Retina (tissue), 1 donor: ENCODE measurements around the gene APOL1.
A peak's percentile ranks its signal among the peaks of the same experiment; 100 is the strongest.
"Not testable (repeated sequence)": the region's sequence is repeated elsewhere in the genome, so short reads cannot be mapped to it uniquely, and the experiment has no call there.

ENCODE experiments used
- DNase-seq: peaks from one replicate; pipeline ENCODE4 v3.0.0-alpha.2; 2016

Gene APOL1

DNA sequence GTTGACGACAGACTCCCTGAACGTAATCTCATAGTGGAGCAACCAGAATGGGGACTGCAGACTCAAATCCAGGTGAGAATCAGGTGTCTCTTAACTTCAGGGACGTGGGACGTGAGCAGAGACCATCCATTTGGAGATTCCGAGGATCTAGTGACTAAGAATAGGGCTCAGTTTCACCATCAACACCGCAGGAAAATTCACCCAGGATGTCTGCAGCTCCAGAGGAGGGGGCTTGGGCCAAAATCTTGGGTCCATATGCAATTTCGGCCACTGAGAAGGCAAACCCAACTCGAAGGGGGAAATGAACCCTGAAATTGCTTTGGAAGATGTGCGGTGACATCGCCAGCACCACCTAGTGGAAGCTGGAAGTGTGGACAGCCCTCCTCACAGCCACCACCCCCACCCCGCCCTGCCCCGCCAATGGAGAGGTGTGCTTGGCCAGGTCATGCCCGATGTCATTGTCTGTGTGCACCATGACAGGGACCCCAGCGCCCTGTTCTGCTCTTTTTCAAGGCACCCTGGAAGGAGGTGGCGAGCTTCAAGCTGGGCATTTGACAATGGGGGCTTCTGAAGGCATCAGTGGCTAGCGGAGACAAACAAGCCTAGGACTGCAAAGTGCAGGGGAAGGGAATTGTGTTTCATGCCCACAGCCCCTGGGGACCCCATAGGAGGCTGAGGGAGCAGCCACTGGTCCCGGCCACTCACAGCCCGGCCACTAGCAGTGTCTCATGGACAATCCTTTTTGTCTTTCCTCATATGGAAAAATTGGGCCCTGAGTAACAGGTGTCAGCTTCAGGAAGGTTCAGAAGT lies 24.8 kb downstream of the APOL1 start:
- DNase-seq, result peak; percentile 72

DNA sequence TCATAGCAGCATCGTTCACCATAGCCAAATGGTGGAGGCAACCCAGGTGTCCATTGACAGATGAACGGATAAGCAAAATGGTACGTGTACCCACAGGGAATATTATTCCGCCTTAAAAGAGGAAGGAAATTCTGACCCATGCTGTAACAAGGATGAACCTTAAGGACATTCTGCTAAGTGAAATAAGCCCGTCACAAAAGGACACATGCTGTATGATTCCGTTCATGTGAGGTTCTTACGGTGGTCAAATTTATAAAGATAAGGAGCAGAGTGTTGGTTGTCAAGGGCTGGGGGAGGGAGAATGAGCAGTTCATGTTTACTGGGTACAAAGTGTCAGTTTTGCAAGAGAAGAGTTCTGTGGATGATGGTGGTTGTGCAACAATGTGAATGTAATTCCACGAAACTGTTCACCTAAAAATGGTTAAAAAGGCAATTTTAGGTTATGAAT lies 26.3 kb downstream of the APOL1 start:
- DNase-seq, result no peak

DNA sequence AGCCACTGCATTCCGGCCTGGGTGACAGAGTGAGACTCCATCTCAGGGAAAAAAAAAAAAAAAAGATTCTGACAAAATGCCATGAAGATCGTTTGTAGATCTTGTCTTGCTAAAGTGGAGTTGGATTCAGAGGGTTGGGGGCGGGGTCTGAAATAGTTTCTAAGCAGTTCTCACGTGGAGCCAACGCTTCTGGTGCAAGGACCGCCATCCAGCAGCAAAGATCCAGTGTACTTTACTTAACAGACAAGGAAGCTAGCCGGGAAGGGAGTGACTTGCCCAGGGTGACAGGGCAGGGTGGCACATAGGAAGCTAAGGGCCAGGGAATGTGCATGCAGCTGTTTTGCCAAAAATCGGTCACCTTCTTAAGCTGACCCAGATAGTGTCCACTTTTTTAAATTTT lies 27.4 kb downstream of the APOL1 start:
- DNase-seq, result no peak

DNA sequence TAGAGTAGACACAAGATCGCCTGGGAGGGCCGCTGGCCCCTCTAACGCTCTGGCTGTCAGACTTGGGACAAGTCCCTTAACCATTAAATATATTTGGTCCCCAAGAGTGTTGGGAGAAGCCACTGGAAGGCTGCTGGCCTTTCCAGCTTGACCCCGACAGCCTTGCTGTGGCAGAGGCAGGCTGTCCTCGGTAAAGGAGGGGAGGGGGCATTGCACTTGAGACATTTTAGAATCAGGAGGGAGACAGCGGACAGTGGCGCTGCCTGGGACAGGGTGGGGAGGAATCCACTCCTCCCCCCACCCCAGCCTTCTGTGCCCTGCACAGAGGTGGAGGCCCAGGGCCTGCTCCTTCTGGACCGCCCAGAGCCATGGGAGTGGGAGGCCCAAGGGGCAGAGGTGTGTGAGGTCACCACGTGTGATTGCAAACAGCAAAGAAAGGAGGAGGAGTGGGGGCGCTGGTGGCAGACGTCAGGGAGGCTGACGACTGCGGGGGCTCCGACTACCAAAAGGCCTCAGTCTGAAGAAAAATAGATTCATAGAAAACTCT lies 28.9 kb downstream of the APOL1 start:
- DNase-seq, result no peak

DNA sequence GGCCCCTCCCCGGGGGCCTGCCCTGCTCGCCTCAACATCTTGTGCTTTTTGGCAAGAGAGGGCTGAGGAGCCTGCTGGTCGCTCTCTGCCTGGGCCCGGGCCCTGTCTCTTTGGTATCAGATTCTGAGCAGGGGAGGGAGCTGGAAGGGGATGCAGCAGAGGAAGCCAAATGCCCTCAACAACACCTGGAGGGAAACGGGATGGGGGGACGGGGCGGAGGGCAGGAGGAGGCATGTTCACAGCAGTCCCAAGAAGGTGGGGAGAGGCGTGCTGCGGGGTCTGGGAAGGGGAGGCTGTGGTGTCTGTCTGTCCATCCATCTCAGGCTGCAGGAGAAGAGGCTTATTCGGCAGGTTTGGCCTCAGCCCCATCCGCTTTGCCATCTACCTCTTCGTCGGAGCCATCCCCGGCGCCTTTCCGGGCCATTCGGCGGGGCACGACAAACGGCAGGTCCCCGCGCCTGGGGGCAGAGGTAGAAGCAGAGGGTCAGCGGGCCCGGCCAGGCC lies 29.4 kb downstream of the APOL1 start:
- DNase-seq, result no peak

DNA sequence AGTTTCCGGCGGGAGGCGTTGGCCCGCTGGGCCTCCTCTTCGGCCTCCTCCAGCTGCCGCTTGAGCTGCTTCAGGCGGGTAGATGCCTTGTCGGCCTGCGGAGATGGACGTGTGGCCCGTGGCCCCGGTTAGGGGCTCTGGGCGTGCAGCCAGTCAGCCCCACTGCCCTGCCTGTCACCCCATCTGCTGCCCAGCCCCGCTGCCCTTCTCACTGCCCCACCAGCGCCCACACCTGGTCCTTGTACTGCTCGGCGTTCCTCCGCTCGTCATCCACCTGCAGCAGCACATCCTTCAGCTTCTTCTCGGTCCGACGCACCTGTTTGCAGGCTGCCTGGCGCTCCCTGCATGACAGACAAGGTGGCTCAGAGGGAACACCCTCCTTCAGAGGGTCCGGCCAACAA lies 31.2 kb downstream of the APOL1 start:
- DNase-seq, result no peak

DNA sequence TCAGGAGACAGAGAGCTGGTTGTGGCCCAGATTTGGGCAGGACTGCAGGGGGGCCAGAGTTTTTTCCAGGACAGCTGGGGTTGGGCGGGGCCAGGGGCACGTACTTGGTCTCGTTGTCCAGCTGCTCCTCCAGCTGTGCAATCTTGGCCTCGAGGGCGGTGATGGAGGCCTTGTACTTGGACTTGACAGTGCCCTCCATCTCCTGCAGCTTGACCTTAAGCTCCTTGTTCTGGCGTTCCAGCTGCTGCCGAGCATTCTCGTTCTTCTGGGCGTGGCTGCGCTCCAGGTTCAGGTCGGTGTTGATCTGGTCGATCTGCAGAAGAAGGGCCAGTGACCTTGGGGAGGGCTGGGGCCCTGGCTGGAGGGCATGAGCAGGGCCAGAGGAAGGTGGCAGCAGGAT lies 32.1 kb downstream of the APOL1 start:
- DNase-seq, result no peak

DNA sequence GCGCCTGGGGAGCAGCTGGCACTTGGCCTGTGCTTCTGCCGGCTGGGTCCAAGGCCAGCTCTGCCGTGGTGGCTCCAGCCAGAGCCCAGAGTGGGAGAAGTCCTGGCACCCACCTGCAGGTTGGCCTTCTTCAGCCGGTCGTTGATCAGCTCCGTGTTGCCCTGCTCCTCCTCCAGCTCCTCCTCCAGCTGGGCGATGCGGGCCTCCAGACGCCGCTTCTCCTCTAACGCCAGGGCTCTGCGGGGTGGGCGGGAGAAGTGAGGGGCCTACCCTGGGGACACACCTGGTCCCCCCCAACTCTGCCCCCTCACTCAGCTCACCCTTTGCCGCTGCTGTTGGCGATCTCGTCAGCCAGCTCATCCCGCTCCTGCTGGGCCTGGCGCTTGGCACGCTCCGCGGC lies 32.6 kb downstream of the APOL1 start:
- no peak for DNase-seq

DNA sequence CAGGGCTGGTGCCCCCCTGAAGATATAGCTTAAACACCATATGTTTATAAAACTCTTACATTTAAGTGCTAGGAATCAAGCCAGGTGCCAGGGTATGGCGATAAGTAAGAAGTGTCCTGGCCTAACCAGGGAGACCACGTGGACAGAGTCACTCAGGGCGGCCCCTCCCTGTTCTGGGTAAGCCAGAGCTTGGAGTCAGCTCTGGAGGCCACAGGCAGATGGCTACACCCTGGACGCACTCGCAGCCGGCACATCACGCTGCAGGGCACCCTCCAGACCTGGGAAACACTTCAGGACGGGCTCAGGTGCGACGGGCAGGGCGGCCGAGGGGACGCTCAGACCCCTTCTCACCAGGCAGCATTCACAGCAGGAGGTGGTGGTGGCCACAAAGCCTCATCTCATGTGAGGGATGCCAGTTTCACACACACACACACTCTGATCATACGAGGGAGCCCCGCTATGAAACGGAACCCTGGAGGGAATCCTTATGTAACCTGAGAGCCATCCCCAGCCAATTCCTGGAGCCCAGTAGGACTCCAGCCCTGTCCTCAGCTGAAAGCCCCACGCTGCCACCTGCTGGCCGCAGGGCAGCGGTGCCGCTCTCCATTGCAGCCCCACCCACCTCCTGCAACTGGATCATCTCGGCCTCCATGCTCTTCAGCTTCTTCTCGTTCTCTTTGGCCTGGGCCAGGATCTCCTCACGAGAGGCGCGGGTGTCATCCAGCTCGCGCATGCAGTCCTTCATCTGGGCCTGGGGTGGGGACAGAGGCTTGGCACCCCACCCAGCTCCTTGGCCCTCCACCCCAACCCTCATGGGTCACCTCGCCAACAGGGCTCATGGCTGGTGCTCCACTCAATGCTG lies 33.4 kb downstream of the APOL1 start:
- DNase-seq, result peak; percentile 85

DNA sequence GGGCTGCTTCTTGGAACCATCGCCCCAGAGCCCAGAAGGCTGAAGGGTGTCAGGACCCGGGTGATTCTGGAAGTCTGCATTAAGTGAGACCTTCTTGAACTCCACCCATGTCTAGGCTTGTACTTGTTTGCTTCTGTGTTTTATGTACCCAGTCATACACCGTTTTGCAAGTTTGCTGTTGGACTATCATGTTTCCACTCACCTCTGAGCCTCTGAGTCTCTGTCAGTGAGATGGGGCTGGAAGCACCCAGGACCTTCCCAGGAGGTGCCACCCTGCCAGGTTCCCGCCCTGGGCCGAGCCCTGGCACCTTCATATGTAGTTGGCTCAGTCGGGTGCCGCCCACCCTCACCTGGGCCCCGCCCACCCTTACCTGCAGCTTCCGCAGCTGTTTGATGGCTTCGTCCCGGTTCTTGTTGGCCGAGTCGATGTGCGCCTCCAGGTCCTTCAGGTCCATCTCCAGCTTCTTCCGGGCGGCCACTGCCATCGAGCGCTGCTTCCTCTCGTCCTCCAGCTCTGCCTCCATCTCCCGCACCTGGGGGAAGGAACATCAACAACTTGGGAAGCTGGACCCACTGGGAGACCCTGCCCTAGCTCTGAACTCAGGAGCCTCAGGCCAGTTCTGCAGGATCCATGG lies 35.1 kb downstream of the APOL1 start:
- DNase-seq, result no peak

DNA sequence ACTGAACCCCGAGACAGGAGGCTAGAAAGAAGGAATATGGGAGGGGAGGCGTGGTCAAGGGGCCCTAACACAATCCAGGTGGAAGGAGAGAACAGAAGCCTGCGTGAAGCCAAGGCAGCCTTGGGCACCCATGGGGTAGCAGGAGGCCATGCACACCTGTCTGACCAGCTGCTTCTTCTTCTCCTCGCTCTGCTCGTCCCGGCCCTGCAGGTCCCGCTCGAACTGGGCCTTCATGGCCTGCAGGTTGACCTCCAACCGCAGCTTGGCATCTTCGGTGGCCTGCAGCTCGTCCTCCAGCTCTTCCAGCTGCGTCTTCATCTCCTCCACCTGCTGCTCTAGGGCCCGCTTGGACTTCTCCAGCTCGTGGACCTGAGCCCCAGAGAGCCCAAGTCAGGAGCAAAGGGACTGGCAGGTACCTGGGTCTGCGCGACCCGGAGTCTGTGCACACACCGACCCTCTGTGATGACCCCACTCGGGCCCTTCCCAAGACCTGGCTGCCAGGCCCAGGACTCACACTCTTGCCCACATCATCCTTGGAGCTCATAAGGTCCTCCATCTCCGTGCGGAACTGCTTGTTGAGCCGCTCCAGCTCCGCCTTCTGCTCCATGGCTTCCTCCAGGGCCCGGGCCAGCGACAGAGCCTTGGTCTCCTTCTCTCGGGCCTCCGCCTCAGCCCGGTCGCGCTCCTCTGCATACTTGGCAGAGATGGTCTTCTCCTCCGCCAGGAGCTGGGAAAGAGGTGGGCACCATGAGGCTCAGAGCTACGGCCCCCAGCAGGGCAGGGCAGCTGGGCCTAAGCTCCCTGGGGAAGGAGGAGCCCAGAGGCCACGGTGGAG lies 35.9 kb downstream of the APOL1 start:
- DNase-seq, result no peak

DNA sequence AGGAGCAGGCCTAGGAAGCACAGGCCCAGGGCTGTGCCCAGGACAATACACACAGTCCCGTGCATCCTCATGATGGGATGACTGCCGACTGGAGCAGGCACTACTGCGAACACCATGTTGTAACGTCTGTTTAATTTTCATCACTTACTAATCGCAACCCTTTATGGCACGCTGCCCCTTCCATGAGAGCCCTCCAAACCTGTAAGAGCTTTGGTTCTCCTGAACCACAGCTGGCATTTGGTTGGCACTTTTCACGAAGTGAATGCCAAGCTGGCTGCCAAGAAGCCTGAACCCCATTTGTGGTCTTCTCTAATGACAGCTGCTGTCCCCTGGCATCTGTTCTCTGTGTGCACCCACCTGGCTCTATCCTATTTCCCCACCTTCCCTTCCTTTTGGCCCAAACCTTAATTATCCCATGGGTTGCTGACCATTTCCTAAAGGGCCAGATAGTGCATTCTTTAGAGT lies 36.5 kb downstream of the APOL1 start:
- no peak for DNase-seq

DNA sequence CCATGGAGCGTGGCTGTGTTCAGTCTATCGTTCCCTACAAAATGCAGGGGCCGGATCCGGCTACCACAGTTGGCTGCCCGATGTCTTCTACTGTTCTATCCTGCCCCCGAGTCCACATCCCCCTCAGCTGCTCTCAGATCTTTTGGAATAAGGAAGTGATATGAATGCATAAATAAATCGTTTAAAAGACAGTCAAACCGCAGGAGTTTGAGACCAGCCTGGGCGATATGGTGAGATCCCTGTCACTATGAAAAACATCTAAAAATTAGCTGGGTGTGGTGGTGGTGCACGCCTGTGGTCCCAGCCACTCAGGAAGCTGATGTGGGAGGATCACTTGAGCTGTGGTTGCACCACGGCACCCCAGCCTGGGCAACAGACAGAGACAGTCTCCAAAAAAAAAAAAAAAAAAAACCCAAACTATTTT lies 37.0 kb downstream of the APOL1 start:
- DNase-seq, result not testable (repeated sequence)

DNA sequence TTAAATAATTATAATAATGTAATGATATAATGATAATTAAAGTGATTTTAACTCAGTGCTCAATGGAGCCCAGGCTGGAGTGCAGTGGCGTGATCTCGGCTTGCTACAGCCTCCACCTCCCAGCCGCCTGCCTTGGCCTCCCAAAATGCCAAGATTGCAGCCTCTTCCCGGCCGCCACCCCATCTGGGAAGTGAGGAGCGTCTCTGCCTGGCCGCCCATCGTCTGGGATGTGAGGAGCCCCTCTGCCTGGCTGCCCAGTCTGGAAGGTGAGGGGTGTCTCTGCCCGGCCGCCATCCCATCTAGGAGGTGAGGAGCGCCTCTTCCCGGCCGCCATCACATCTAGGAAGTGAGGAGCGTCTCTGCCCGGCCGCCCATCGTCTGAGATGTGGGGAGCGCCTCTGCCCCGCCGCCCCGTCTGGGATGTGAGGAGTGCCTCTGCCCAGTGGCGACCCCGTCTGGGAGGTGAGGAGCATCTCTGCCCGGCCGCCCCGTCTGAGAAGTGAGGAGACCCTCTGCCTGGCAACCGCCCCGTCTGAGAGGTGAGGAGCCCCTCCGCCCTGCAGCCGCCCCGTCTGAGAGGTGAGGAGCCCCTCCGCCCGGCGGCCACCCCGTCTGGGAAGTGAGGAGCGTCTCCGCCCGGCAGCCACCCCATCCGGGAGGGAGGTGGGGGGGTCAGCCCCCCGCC lies 37.6 kb downstream of the APOL1 start:
- not testable (repeated sequence) for DNase-seq

DNA sequence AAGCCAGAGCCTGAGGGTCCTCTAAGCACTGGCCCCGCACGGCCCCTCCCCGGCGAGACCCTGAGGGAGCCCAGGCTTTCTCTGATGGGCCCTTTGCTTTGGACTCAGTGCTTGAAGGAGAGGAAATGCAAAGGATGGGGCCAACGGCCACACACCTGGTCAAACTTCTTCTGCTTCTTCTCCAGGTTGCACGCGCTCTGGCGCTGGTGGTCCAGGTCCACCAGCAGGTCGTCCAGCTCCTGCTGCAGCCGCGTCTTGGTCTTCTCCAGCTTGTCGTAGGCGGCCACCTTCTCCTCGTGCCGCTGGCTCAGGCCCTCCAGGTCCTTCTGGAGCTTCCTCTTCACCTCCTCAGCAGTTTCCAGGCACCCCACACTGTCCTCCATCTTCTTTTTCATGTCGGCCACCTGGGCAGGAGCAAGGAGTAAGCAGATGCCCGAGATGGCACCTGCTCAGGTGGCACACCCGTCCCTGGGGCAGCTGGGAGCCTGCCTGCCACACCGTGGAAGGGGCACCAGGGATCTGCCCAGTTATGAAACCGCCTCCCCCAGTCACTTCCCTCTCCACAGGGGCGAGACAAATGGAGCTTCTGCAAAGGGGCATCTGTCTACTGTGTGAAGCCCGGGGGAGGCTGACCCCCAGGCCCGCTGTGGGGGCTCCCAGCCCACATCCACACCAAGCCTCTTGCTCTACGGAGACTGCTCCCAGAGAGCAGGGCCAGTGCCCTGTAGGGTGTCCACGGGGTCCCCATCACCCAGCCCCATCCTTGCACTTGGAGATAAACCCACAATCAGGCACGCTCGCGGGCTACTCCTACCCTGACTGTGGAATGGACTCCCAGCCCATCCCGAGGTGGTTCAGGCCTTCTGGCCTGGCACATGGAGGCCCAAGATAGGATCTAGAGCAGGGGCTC lies 39.2 kb downstream of the APOL1 start:
- no peak for DNase-seq

DNA sequence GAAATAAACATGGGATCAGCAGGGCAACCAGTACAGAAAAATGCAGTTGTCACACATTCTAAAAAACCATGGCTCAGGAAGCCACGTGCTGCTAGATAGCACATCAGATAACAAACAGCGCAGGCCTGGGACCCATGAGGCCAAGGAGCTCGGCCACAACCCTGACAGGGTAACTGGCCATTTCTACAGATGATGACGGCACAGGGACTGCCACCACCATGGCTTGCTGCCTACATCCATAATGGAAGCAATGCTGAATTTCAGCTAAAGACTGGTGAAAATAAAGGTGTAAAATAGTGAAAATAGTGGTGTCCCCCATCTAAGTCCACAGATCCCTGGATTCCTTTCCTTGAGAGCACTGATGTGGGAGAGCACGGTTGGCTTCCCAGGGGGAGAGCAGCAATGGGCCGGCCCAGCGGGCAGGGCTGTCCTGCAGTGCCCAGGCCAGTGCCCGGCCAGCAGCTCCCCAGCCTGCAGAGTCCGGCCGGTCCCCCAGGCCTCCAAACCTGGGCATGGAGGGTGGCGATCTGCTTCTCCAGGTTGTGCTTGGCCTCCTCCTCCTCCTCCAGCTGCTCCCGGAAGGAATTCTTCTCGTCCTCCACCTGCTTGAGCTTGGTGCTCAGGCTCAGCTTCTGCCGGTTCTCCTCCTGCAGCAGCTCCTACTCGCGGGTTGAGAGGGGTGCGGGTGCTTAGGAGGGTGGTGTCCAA lies 40.0 kb downstream of the APOL1 start:
- DNase-seq, result no peak

DNA sequence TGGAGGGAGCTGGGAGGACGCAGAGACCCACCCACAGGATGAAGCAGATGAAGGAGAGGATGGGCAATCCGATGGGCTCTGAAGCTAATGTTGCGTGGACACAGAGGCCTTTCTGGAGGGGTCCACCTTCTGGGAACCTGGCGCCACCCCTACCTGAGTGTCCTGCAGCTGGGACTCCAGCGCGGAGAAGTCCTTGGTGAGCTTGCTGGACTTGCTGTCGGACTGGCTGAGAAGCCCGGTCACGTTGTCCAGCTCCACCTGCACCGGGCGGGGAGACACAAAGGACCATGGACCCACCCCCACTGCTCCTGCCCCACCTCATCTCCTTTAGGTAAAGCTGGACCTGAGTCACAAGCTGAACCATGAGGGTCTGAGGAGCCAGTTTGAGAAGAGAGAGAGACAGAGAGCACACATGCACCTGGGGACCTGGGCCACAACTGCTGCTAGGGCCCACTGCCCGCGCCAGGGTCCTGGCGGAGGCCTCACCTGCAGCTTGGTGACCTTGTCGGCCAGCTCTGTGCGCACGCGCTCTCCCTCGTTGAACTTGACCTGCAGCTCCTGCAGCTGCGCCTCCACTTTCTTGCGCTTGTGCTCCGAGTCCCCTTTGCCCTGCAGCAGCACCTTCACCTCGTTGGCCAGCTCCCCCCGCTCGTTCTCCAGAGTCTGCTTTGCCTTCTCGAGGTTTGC lies 40.8 kb downstream of the APOL1 start:
- DNase-seq, result no peak

DNA sequence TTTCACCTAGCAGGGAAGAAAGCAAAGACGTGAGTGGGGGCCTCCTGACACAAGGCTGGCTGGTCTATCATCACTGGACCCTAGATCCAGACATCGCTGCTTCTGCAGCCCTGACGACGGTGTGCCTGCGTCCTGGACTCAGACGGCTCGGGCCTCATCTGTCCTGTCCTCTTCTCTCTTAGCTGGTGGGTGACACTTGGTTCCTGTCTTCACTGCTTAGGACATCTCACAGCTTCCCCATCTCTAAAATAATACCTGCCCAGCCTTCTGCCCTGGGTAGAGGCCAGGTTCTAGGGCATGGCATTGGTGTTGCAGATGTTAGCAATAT lies 41.3 kb downstream of the APOL1 start:
- no peak for DNase-seq

DNA sequence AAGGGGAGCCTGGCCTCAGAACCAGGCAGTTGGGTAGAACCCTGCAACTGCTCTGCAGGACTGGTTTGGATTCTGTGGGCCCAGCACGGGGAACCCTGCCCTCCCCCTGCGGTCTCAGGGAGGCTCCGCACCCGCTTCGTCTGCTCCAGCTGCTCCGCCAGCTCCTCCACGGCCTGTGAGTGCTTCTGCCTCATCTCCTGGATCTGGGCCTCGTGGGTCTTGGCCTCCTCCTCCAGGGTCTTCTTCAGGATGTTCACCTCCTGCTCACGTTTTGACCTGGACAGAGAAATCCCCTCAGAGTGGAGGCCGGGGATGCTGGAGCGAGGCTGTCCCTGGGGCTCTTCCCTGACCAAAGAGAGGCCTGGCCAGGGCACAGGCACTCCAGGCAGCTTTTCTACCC lies 41.9 kb downstream of the APOL1 start:
- no peak for DNase-seq
